Breast epithelium (tissue), 3 donors: ENCODE results near the gene CALR.

Experiments used
- POLR2AphosphoS5 ChIP-seq, 3 donors: sonication (generic); formaldehyde crosslinking; IDR thresholded peaks; one replicate each; pipeline ENCODE4 v1.6.1; 2017; ENCODE audit warnings: antibody characterized with exemption in 3 of 3
- TF ChIP-seq, protein P1 (sequence below), 3 donors: fragments of 450-650 bp; IDR thresholded peaks; one replicate each; pipeline ENCODE4 v1.5.1; 2016 to 2017; ENCODE audit warnings: antibody characterized with exemption in 3 of 3, mild to moderate bottlenecking in 3 of 3, moderate library complexity in 3 of 3

DNA sequence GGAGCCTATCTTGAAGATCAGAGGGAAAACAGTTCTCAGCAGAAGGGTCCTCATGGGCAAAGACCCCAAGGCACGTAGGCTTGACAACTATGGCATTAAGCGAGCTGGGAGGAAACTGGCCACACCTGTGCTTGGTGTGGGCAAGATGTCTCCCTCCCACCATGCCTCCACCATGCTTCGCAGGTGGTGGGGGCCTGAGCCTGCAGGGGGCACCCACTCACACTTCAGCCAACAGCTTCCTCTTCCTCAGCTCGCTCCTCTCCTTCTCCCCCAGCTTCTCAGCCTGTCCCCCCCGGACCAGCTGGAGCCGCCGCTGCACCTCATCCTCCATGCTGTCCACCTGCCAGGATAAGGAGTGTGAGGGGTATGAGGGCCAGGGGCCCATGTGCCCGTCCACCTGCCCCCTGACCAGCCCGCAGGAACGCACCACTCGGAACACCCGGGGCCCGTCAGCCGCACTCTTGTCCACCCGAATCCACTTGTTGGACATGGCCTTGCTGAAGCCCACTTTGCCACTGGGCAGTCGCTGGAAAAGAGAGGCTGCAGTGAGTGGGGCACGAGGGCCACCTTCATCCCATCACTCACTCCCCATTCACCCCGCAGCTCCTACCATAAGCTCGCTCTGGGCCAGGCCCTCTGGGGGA is 8.3 kb upstream of the CALR start:
- TF ChIP-seq POLR2AphosphoS5 (IDR thresholded peaks at IDR 0.05): no peak
- TF ChIP-seq, protein P1, sequence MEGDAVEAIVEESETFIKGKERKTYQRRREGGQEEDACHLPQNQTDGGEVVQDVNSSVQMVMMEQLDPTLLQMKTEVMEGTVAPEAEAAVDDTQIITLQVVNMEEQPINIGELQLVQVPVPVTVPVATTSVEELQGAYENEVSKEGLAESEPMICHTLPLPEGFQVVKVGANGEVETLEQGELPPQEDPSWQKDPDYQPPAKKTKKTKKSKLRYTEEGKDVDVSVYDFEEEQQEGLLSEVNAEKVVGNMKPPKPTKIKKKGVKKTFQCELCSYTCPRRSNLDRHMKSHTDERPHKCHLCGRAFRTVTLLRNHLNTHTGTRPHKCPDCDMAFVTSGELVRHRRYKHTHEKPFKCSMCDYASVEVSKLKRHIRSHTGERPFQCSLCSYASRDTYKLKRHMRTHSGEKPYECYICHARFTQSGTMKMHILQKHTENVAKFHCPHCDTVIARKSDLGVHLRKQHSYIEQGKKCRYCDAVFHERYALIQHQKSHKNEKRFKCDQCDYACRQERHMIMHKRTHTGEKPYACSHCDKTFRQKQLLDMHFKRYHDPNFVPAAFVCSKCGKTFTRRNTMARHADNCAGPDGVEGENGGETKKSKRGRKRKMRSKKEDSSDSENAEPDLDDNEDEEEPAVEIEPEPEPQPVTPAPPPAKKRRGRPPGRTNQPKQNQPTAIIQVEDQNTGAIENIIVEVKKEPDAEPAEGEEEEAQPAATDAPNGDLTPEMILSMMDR (IDR thresholded peaks at IDR 0.05): no peak
